NOMO-1 treated with DMSO at 0.1 percent for 48 hours (cell line): ENCODE data around the gene FGFRL1.
A peak's percentile ranks its signal among the peaks of the same experiment; 100 is the strongest.

Source experiments
- DNase-seq: peaks from one replicate; lab custom pipeline; 2025; ENCODE audit not compliant: unreplicated experiment; lab: John Stamatoyannopoulos, UW

The FGFRL1 gene

GRCh38 chr4:1062419-1062818, 51.0 kb downstream of the FGFRL1 start:
- no peak for DNase-seq

- DNase-seq = no peak
Measured at GRCh38 chr4:1065732-1066131, 54.3 kb downstream of the FGFRL1 start.

GRCh38 chr4:1069394-1069793, 58.0 kb downstream of the FGFRL1 start:
- no peak for DNase-seq

- peak; percentile 87 for DNase-seq
Measured at GRCh38 chr4:1072830-1073446, 61.5 kb downstream of the FGFRL1 start.

- no peak for DNase-seq
Measured at GRCh38 chr4:1074077-1074476, 62.7 kb downstream of the FGFRL1 start.

GRCh38 chr4:1075225-1075624, 63.8 kb downstream of the FGFRL1 start:
- no peak for DNase-seq

GRCh38 chr4:1075809-1076699, 64.6 kb downstream of the FGFRL1 start:
- DNase-seq = no peak
